LNCAP (cell line): ENCODE measurements around the gene APOL1.

Source experiments
- CTCF ChIP-seq: fragments of 450-650 bp; IDR thresholded peaks from 2 replicates; pipeline ENCODE4 v1.5.1; 2017; ENCODE audit warnings: mild to moderate bottlenecking

The APOL1 gene

DNA sequence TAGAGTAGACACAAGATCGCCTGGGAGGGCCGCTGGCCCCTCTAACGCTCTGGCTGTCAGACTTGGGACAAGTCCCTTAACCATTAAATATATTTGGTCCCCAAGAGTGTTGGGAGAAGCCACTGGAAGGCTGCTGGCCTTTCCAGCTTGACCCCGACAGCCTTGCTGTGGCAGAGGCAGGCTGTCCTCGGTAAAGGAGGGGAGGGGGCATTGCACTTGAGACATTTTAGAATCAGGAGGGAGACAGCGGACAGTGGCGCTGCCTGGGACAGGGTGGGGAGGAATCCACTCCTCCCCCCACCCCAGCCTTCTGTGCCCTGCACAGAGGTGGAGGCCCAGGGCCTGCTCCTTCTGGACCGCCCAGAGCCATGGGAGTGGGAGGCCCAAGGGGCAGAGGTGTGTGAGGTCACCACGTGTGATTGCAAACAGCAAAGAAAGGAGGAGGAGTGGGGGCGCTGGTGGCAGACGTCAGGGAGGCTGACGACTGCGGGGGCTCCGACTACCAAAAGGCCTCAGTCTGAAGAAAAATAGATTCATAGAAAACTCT, 28.9 kb downstream of the APOL1 start:
- TF ChIP-seq CTCF, result no peak

DNA sequence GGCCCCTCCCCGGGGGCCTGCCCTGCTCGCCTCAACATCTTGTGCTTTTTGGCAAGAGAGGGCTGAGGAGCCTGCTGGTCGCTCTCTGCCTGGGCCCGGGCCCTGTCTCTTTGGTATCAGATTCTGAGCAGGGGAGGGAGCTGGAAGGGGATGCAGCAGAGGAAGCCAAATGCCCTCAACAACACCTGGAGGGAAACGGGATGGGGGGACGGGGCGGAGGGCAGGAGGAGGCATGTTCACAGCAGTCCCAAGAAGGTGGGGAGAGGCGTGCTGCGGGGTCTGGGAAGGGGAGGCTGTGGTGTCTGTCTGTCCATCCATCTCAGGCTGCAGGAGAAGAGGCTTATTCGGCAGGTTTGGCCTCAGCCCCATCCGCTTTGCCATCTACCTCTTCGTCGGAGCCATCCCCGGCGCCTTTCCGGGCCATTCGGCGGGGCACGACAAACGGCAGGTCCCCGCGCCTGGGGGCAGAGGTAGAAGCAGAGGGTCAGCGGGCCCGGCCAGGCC, 29.4 kb downstream of the APOL1 start:
- TF ChIP-seq CTCF, result no peak

DNA sequence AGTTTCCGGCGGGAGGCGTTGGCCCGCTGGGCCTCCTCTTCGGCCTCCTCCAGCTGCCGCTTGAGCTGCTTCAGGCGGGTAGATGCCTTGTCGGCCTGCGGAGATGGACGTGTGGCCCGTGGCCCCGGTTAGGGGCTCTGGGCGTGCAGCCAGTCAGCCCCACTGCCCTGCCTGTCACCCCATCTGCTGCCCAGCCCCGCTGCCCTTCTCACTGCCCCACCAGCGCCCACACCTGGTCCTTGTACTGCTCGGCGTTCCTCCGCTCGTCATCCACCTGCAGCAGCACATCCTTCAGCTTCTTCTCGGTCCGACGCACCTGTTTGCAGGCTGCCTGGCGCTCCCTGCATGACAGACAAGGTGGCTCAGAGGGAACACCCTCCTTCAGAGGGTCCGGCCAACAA, 31.2 kb downstream of the APOL1 start:
- no peak for TF ChIP-seq CTCF

- no peak for TF ChIP-seq CTCF
Measured at GRCh38 chr22:36285017-36285416, 32.1 kb downstream of the APOL1 start.

DNA sequence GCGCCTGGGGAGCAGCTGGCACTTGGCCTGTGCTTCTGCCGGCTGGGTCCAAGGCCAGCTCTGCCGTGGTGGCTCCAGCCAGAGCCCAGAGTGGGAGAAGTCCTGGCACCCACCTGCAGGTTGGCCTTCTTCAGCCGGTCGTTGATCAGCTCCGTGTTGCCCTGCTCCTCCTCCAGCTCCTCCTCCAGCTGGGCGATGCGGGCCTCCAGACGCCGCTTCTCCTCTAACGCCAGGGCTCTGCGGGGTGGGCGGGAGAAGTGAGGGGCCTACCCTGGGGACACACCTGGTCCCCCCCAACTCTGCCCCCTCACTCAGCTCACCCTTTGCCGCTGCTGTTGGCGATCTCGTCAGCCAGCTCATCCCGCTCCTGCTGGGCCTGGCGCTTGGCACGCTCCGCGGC, 32.6 kb downstream of the APOL1 start:
- no peak for TF ChIP-seq CTCF

DNA sequence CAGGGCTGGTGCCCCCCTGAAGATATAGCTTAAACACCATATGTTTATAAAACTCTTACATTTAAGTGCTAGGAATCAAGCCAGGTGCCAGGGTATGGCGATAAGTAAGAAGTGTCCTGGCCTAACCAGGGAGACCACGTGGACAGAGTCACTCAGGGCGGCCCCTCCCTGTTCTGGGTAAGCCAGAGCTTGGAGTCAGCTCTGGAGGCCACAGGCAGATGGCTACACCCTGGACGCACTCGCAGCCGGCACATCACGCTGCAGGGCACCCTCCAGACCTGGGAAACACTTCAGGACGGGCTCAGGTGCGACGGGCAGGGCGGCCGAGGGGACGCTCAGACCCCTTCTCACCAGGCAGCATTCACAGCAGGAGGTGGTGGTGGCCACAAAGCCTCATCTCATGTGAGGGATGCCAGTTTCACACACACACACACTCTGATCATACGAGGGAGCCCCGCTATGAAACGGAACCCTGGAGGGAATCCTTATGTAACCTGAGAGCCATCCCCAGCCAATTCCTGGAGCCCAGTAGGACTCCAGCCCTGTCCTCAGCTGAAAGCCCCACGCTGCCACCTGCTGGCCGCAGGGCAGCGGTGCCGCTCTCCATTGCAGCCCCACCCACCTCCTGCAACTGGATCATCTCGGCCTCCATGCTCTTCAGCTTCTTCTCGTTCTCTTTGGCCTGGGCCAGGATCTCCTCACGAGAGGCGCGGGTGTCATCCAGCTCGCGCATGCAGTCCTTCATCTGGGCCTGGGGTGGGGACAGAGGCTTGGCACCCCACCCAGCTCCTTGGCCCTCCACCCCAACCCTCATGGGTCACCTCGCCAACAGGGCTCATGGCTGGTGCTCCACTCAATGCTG, 33.4 kb downstream of the APOL1 start:
- TF ChIP-seq CTCF, result peak; percentile 97

GRCh38 chr22:36287881-36288515, 35.1 kb downstream of the APOL1 start:
- TF ChIP-seq CTCF, result no peak
